Measurements from ENCODE around the gene ELP4. TPM values are rescaled to one million over a fixed set of nuclear protein-coding genes. Genes with fewer than 3 reads are reported as not detected.

Gene ELP4
- total RNA-seq, 3 donors from 2014 or later: 22.2 to 36.1 (median 24.6) TPM

- H3K27ac ChIP-seq: no peak overlapping the region
- H3K36me3 ChIP-seq: no peaks in the 10 kb centered on the region
- peak overlapping the region in 1 of 3 donors; percentile 32 for H3K4me3 ChIP-seq
- H3K27me3 ChIP-seq: peaks cover 9 to 94% of the 10 kb centered on the region in 2 donors
- no peaks in the 10 kb centered on the region for H3K9me3 ChIP-seq
- intact Hi-C loops (cut with DNase I; ENCODE audit: low total_unique reads): no loop called here
- H3K4me1 ChIP-seq: no peaks in the 10 kb centered on the region
- TF ChIP-seq POLR2A (IDR thresholded peaks at IDR 0.05) (no peak), POLR2AphosphoS5 (IDR thresholded peaks at IDR 0.05) (no peak), CTCF (IDR thresholded peaks at IDR 0.05) (no peak)
- no peak for DNase-seq (ENCODE audit: low spot score in 2 of 2)
Observed at GRCh38 chr11:31826536-31827438, 317.2 kb downstream of the ELP4 start.

- Histone ChIP-seq H3K9me3 (no peaks in the 10 kb centered on the region), H3K4me1 (no peaks in the 10 kb centered on the region), H3K27ac (no peak overlapping the region), H3K27me3 (peaks cover 9 to 91% of the 10 kb centered on the region in 2 donors), H3K36me3 (no peaks in the 10 kb centered on the region), H3K4me3 (peak overlapping the region in 1 of 3 donors; percentile 32)
- intact Hi-C loops (cut with DNase I; ENCODE audit: low total_unique reads): no loop called here
- TF ChIP-seq CTCF (IDR thresholded peaks at IDR 0.05): no peak
- TF ChIP-seq POLR2A (IDR thresholded peaks at IDR 0.05): no peak
- no peak for TF ChIP-seq POLR2AphosphoS5 (IDR thresholded peaks at IDR 0.05)
- no peak for DNase-seq (ENCODE audit: low spot score in 2 of 2)
Observed at GRCh38 chr11:31827455-31828206, 318.1 kb downstream of the ELP4 start.

- Histone ChIP-seq H3K27me3 (peaks cover 9 to 85% of the 10 kb centered on the region in 2 donors), H3K9me3 (no peaks in the 10 kb centered on the region), H3K27ac (no peak overlapping the region), H3K36me3 (no peaks in the 10 kb centered on the region), H3K4me3 (no peak overlapping the region), H3K4me1 (no peaks in the 10 kb centered on the region)
- no peak for DNase-seq (ENCODE audit: low spot score in 2 of 2)
- no peak for TF ChIP-seq POLR2AphosphoS5 (IDR thresholded peaks at IDR 0.05)
- no peak for TF ChIP-seq POLR2A (IDR thresholded peaks at IDR 0.05)
- no peak for TF ChIP-seq CTCF (IDR thresholded peaks at IDR 0.05)
- intact Hi-C loops (cut with DNase I; ENCODE audit: low total_unique reads): no loop called here
Observed at GRCh38 chr11:31828217-31828616, 318.6 kb downstream of the ELP4 start.

GRCh38 chr11:31830406-31830805 lies 320.8 kb downstream of the ELP4 start:
- TF ChIP-seq POLR2A (IDR thresholded peaks at IDR 0.05): no peak
- peaks cover 9 to 80% of the 10 kb centered on the region in 2 donors for H3K27me3 ChIP-seq
- H3K4me1 ChIP-seq: no peaks in the 10 kb centered on the region
- H3K9me3 ChIP-seq: no peaks in the 10 kb centered on the region
- intact Hi-C loops (cut with DNase I; ENCODE audit: low total_unique reads): loop anchor here (10.0 kb wide), 1 partner anchor 1734 kb away; no protein-coding TSS in a partner anchor
- no peak overlapping the region for H3K4me3 ChIP-seq
- no peaks in the 10 kb centered on the region for H3K36me3 ChIP-seq
- no peak for DNase-seq (ENCODE audit: low spot score in 2 of 2)
- H3K27ac ChIP-seq: no peak overlapping the region

GRCh38 chr11:31834237-31834636 lies 324.7 kb downstream of the ELP4 start:
- Histone ChIP-seq H3K9me3 (no peaks in the 10 kb centered on the region), H3K36me3 (no peaks in the 10 kb centered on the region), H3K27me3 (peaks cover 0 to 51% of the 10 kb centered on the region in 2 donors), H3K4me1 (no peaks in the 10 kb centered on the region), H3K27ac (no peak overlapping the region), H3K4me3 (no peak overlapping the region)
- TF ChIP-seq POLR2A (IDR thresholded peaks at IDR 0.05) (no peak), POLR2AphosphoS5 (IDR thresholded peaks at IDR 0.05) (no peak), CTCF (IDR thresholded peaks at IDR 0.05) (no peak)
- DNase-seq (ENCODE audit: low spot score in 2 of 2): no peak
- intact Hi-C loops (cut with DNase I; ENCODE audit: low total_unique reads): loop anchor here (10.0 kb wide), 1 partner anchor 1731 kb away; no protein-coding TSS in a partner anchor

Other genes with a start within 250 kb of the ELP4 start
- gene DCDC1, start 140.0 kb upstream of the ELP4 start, total RNA-seq: 1 to 10 TPM in 2 of 3 donors, under 1 TPM in 1; 0.32 to 5.6 (median 3.8) TPM
- 10 to 100 TPM; 15.2 to 24.6 (median 23.4) TPM for gene DNAJC24, start 139.9 kb upstream of the ELP4 start, total RNA-seq
- gene IMMP1L, start 145 bp upstream of the ELP4 start, total RNA-seq: 10 to 100 TPM; 23.9 to 66.3 (median 27.2) TPM

Measured in breast epithelium (tissue), 4 donors.